Stimulated activated CD4-positive, alpha-beta T cell treated with anti-CD3 and anti-CD28 coated beads, Interleukin-1b, Interleukin-23, amount 100 ng/mL, for 24 hours (primary cell): ENCODE data around the gene APOL1.
A peak's percentile ranks its signal among the peaks of the same experiment; 100 is the strongest.
"Not testable (repeated sequence)": the region's sequence is repeated elsewhere in the genome, so short reads cannot be mapped to it uniquely, and the experiment has no call there.

Source experiments
- DNase-seq, 4 experiments: peaks; one replicate each; pipeline ENCODE4 v3.0.0-alpha.2; 2020; ENCODE audit warnings: low read depth in 4 of 4, low spot score in 1 of 4

APOL1 gene, protein sequence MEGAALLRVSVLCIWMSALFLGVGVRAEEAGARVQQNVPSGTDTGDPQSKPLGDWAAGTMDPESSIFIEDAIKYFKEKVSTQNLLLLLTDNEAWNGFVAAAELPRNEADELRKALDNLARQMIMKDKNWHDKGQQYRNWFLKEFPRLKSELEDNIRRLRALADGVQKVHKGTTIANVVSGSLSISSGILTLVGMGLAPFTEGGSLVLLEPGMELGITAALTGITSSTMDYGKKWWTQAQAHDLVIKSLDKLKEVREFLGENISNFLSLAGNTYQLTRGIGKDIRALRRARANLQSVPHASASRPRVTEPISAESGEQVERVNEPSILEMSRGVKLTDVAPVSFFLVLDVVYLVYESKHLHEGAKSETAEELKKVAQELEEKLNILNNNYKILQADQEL

DNA sequence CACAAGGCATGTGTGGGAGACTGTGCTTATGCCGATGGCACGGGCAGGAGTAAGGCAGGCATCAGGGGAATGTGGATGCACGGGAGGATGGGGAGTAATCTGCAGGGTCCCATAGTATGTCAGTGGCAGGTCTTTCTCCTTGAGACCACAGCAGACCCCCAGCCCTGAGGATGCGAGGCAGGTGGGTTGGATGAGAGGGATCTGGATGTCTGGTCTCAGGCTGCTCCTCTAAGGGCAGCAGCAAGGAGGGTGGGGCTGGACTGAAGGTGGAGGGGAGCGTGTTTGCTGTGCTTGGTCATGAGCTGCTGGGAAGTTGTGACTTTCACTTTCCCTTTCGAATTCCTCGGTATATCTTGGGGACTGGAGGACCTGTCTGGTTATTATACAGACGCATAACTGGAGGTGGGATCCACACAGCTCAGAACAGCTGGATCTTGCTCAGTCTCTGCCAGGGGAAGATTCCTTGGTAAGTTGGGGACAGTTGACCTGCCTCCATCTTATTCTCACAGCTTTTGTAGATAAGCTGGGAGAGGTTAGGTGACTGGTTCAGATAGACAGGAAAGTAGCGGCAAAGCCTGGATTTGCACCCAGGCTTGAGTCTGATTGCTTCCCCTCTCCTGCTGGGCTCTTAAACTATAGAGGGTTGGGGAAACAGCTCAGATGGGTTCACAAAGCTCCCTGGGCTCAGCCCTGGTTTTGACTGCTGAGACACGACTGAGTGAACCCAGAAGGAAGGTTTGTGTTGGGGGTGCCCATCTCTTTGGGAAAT is at the start of gene APOL1:
Gene APOL1 (plus strand): TSS at position 380 of the 769 bp plus-strand sequence. CDS start 1,823 bp downstream, outside the sequence.
- peak in 1 of 4 experiments; percentile 45 for DNase-seq

DNA sequence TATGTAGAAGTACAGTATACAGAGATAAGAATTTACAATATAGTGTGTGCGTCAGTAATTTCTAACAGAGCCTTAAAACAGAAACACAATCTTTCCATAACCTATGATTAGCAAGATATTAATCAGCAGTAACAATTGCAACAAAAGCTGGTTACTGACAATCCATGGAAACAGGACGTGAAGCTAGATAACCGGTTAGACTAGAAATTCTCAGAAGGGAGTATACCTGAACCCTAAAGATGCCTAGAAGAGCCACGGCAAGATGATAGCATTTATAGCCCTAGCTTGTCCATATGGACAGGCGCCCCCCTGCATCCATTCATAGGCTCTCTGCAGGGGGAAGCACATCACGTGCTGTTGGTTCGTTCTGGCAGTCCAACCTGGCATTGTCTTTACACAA is 49.5 kb upstream of the APOL1 start:
- not testable (repeated sequence) for DNase-seq

DNA sequence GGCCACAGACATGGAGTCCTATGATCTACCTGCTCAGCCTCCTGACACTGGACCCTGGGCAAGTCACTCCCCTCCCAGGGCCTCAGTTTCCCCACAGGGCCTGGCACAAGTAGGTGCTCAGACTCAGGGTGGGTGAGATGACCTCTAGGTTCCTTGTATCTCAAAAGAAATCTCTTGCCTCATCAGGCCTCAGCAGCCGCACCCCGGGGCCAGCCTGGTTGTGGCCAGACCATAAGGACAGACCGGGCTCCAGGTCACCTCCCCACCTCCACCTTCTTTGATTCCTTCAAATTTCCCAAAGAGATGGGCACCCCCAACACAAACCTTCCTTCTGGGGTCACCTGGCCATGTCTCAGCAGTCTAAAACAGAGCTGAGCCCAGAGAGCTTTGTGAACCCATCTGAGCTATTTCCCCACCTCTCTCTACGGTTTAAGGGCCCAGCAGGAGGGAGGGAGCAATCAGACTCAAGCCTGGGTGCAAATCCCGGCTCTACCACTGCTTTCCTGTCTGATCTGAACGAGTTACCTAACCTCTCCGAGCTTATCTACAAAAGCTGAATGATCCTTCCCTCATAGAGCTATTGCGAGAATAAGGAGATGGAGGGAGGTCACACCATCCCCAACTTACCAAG is 48.8 kb upstream of the APOL1 start:
- DNase-seq: no peak

DNA sequence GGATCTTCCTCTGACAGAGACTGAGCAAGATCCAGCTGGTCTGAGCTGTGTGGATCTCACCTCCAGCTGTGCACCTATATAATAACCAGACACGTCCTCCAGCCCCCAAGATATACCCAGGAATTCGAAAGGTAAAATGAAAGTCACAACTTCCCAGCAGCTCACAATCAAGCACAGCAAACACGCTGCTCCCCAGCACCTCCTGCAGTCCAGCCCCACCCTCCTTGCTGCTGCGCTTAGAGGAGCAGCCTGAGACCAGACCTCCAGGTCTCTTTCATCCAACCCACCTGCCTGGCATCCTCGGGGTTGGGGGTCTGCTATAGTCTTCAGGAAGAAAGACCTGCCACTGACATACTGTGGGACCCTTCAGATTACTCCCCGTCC is 48.3 kb upstream of the APOL1 start:
- DNase-seq: no peak

DNA sequence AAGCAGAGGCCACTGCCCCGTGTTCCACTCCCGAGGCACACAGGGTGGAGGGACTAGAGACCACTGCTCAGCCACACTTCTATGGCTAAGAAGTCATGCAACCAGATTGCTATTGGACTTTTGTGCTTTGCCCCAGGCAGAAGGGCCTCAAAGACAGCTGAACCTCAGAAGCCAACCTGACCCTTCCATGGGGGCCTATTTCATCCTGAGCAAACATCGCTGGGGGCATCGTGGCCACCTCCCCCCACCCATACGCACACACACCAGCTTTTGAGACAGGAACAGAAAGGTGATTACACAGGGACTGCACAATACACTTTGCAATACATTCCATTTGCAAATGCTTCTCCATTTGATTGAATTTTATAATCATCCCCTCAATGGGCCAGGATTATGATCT is 47.4 kb upstream of the APOL1 start:
- not testable (repeated sequence) for DNase-seq

DNA sequence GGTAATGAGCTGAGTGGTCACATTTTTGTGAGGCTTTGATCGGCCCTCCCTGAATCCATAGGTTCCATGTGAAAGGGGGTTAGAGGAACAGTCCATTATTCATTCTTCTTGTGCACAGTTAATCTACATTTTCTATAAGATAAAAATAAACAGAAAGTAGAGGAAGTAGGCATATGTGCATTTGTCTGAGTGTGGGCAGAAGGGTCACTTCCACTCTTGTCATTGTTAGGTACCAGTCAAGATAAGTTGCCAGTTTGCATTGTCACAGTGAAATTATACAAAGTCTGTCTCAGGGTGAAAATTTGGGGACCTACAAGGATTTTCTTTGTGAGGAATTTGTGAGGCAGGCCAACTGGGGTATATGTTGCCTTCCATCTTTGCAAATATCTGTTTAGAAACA is 46.7 kb upstream of the APOL1 start:
- no peak for DNase-seq

DNA sequence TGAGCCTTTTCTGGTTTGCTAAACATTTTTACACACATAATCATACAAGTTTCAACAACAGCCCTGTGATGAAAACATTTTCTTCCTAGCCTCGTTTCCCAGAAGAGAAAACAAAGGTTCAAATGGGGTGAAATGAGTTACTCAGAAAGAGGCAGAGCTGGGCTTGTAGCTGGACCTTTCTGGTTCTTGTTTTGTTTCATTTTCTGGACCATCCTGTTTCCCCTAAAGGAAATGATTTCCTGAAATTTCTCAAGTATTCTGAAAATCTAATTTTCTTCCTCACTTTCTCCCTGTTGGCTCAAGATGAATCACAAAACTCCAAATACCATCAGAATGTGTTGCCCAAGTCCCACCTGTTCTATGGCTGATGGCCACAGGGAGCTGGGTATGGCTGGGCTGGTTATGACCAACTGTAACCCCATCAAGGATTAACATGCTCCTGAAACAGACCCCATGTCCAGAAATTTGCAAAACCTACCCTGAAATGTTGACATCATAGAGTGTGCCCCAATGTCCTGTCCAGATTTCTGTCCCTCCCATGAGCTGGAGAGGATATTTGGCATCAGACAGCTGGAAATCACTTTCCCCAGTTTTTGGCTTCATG is 44.7 kb upstream of the APOL1 start:
- DNase-seq: no peak

DNA sequence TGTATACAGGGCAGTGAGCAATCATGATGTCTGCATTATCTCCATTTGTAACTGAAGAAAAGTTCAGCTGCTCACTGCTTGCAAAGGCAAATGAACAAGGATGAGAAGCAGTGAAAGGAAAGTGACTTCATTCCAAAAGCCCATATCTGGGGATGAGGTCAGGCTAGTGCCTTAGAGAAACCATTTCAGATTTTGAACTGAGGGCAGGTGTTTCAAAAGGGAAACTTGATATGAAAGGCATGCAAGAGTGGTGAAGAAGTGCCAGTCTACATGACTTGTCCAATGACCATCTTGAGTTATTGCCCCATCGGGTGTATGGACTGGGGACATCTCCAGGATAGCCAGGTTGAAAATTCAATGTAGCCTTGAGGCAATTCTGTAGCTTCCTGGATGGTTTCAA is 44.0 kb upstream of the APOL1 start:
- no peak for DNase-seq

DNA sequence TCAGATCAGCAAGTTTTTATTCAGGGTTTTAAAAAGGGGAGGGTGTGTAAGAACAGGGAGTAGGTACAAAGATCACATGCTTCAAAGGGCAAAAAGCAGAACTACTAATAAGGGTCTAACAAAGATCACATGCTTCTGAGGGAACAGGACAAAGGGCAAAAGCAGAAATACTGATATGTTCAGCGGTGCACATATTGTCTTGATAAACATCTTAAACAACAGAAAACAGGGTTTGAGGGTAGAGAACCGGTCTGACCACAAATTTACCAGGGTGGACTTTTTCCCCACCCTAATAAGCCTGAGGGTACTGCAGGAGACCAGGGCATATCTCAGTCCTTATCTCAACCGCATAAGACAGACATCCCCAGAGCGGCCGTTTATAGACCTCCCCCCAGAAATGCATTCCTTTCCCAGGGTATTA is 43.4 kb upstream of the APOL1 start:
- DNase-seq: not testable (repeated sequence)

DNA sequence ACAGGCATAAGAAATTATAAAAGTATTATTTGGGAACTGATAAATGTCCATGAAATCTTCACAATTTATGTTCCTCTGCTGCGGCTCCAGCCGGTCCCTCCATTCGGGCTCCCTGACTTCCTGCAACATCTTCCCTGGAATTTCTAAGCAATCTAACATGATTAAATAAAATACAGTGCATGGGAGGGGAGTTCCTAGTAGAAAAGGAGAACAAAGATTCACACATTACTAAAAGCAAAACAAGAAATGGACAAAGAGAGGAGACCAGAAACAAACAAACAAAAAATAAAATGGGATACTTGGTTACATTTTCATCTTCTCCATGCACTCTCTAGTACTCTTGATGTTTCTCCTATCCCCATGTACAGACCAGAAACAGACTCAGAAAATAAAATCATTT is 42.7 kb upstream of the APOL1 start:
- DNase-seq: no peak

DNA sequence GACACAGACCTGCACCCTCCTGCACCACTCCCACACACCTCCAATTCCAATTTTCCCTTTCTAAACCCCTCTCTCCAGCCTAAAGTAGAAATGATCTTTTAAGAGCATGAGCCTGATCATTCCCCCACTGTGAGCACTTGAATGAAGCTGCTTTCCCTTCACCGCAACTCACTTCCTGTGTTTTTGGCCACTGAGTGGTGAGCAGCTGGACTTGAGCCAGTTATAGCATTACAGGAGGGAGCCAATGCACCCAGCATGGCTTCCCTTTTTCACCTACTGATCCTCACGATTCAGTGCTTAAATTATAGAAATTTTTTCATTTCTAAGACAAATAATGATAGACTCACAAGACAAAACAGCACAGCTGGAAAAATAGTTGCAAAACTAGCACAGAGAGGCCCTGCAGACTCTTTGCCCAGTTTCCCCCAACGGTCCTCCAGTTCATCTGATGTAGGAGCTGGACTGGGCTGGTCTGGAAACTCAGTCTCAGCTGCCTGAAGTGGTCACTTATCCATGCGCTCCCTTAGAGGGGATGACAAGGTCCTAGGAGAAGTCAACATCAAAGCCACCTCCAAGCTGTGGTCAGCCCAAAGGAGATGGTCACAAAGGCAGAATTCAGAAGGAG is 41.6 kb upstream of the APOL1 start:
- no peak for DNase-seq

DNA sequence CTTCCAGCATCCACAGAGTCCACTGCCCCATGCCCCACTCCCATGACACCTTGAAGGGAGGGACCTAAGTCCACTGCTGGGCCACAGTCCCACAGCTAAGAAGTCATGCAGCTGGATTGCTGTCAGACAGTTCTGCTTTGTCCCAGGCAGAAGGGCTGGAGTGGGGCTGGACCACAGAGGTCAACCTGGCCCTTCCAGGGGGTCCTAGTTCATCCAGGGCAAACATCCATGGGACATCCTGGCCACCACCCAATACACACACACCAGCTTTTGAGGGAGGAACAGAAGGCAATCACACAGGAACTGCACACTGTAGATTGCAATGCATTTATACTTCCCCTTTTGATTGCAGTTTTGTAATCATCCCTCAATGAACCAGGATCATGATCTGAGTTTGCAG is 40.0 kb upstream of the APOL1 start:
- DNase-seq: no peak

DNA sequence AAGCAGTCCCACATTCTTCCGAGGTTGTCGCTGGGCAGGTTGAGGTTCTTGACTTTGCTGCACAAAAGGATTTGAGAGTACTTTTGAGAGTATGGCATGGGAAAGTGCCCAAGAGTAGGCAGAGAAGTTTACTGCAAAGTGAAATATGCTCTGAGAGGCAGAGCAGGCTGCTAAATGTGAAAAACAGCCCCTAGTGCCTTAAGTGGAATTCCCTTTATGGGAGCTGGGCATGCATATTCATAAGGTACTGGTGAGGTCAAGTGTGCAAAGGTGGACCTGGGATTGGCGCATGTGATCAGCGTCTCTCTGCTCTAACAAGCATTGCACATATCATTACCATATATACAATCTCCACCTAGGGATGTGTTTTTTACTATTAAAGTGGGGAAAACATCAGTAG is 39.3 kb upstream of the APOL1 start:
- DNase-seq: no peak

DNA sequence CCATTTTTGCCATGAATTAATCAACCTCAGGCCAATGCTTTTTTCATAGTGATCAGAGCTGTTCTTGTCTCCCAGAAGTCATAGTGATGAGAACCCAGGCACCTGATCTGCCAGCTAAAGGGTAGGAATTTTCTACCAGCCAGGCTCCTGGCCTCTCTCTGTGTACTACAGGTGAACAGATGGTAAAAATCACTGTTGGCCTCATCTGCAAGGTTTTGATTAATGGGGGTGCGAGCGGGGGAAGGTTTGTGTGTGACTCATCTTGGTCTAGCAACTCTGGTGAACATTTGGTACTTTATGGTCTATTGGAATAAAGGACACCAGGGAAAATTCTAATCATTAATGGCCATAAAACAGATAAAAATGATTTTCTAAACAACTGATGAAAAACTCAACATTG is 37.0 kb upstream of the APOL1 start:
- no peak for DNase-seq

DNA sequence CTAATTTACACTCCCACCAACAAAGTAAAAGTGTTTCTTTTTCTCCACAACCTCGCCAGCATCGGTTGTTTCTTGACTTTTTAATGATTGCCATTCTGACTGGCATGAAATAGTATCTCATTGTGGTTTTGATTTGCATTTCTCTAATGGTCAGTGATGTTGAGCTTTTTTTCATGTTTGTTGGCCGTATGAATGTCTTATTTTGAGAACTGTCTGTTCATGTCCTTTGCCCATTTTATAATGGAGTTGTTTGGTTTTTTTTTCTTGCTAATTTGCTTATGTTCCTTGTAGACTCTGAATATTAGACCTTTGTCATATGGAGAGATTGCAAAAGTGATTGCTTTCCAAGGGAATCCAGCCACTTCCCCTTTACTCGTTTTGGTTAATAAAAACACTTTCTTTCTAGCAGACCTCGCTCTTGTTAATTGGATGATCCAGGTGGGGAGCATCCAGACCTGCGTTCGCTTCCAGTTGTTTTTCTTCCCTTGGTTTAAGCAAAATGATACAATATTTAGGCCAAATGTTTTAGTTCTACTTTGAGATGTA is 34.2 kb upstream of the APOL1 start:
- DNase-seq: no peak

DNA sequence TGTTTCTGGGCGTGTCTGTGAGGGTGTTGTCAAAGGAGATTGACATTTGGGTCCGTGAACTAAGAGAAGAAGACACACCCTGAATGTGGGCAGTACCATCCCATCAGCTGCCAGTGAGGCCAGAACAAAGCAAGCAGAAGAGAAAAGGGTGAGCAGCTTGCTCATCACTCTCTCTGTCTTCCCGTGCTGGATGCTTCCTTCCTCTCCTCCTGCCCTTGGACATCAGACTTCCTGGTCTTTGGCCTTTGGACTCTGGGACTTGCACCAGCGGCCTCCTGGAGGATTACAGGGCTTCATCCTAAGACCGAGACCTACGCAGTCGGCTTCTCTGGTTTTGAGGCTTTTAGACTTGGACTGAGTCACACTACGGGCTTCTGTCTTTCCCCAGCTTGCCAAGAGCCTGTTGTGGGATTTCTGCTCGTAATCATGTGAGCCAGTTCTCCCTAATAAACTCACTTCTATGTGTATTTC is 32.4 kb upstream of the APOL1 start:
- DNase-seq: no peak

DNA sequence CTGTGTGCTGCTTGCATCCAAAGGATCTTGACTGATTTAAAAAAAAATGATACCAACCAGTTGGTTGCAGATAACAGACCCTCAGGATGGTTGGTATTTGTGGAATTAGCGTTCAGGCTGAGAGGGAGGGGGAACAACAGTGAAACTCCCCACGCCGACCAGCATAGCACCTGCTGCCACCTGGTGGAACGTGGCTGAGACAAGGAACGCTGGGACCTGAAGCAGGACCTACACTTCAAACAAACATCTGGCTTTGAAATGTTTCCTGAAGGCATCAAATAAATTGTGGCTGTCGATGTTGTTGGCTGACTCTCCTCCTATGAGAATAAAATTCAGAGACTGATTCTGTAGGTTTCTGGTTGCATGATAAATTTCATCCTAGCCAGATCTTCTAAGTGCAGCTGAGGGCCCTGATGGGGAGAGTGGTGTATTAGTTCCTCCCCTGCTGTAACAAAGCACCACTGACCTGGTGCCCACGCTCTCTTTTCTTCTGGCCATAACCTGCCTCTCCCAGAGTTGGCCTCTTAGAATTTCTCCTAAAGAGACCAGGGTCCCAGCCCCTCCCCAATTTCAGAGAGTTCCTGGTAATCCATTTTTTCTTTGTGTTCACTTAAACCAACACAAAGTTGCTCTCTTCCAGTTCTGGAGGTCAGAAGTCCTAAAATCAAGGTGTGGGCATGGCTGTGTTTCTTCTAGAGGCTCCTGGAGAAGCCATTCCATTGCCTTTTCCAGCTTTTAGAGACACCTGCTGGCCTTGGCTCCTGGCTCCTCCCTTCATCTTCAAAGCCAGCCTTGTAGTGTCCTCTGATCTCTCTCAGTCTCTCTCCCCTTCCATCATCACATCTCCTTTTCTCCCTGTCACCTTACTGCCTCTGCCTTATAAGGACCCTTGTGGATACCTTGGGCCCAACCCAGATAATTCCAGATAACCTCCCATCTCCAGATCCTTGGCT is 30.9 kb upstream of the APOL1 start:
- DNase-seq: peak in 1 of 4 experiments; percentile 26

DNA sequence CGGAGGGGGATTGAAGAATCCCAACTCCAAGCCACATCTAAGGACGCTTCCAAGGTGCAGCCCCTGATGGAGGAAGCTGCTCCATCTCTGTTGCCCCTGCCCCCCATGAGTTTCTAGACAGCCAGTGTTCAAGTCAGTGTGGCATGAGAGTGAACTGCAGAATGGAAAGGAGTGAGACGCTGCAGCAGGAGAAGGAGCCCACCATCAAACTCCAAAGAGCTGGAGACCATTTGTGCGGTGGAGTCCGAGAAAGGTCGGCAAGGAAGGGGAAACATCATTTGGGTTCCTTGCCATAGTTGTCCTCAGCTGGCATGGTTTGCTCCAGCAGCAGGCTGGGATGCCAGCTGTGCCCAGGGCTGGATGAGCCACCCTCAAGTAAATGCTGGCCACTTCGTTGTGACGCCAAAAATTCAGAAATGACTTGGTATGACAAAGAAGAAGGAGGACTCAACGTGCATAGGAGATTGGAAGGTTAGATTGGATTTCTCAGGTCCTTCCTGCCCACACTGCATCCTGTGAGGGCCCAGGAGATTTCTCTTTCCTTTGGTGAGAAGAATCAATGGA is 30.0 kb upstream of the APOL1 start:
- DNase-seq: no peak

DNA sequence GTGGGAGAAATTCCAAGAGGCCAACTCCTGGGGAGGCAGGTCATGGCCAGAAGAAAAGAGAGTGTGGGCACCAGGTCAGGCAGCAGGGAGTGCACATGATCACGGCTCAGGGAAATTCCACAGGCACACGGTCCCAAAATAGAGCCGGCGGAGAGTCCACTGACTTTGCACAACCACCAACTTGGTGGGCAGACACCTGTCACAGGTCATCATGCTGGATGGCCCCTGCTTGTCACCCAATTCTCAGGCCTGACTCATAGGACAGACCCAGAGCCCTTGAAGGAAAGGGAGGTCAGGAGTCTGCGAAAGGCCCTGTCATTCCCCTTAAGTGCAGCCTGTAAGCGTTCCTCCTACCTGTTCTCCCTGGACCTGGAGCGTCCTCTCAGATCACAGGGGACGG is 29.4 kb upstream of the APOL1 start:
- DNase-seq: no peak
